Loucy (cell line): ENCODE results near the gene TMEM231.

ENCODE experiments used
- EZH2phosphoT487 ChIP-seq: fragments of 200-600 bp; IDR thresholded peaks from 2 replicates; pipeline ENCODE4 v1.6.1; 2018; ENCODE audit warnings: antibody characterized with exemption, mild to moderate bottlenecking, moderate library complexity, borderline replicate concordance
- TF ChIP-seq, protein P1 (sequence below): fragments of 200-600 bp; sonication (generic); conservative IDR thresholded peaks from 2 replicates; pipeline ENCODE4 v1.5.1; 2014; ENCODE audit warnings: mild to moderate bottlenecking, antibody characterized with exemption, low read length

DNA sequence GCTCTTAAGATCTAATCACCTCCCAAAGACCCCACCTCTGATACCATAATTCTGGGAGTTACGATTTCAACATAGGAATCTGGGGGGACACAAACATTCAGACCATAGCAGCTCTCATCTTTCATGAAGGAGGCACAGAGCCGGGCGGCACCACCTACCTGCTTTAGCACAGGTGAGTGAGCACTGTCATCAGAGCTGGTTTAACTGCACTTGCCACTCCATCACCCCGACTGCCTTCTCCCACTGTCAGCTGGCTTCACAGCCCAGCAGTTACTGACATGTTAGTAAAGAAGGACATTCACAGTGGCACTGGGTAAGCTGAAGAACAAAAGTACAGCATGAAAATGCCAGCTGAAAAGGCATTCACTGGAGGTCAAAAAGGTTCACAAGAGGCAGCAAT is 32.7 kb upstream of the TMEM231 start:
- TF ChIP-seq, protein P1, sequence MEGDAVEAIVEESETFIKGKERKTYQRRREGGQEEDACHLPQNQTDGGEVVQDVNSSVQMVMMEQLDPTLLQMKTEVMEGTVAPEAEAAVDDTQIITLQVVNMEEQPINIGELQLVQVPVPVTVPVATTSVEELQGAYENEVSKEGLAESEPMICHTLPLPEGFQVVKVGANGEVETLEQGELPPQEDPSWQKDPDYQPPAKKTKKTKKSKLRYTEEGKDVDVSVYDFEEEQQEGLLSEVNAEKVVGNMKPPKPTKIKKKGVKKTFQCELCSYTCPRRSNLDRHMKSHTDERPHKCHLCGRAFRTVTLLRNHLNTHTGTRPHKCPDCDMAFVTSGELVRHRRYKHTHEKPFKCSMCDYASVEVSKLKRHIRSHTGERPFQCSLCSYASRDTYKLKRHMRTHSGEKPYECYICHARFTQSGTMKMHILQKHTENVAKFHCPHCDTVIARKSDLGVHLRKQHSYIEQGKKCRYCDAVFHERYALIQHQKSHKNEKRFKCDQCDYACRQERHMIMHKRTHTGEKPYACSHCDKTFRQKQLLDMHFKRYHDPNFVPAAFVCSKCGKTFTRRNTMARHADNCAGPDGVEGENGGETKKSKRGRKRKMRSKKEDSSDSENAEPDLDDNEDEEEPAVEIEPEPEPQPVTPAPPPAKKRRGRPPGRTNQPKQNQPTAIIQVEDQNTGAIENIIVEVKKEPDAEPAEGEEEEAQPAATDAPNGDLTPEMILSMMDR, result no peak
- no peak for TF ChIP-seq EZH2phosphoT487
